ENCODE measurements around the gene GTF2B.
"Not testable (repeated sequence)": the region's sequence is repeated elsewhere in the genome, so short reads cannot be mapped to it uniquely, and the experiment has no call there.

Gene GTF2B
- 69.2 to 90.4 reads per million in 2 experiments for total RNA-seq

DNA sequence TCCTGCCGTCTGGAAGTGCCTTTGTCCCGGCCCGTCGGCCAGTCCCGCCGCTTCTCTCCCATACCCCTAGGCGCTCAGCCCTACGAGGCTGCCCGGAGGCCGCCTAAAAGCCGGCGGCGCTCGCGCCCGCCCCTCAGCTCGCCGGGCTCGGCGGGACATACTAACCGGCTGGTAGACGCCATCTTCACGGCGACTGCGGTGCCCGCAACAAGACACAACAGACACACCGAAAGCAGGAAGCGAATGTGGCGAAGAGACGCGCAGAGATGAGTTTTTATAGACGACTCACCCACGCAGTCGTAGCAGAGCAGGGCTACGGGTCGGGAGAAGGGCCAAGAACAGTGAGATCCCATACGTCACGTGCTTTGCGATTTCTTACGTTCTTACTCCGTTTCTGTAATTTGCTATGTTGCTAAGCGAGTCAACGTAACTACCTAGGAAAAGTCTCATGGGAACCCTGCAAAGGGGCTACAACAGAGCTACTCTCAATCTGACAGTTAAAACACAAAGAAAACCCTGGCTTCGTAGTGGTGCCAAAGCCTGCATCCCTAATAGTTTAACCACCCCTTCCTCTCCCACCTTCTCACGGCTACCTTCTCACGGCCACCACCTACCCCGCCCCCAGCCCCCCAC is at the start of gene GTF2B:
Gene GTF2B, minus strand, starts transcription at position 250 of the 633 bp plus-strand sequence. Its CDS starts 68 bp downstream, at position 182.
- DNase-seq (ENCODE audit: low read depth) = peak; percentile 94

- DNase-seq (ENCODE audit: low read depth) = not testable (repeated sequence)
Measured at GRCh38 chr1:88938528-88938927, 47.2 kb upstream of the GTF2B start.

DNA sequence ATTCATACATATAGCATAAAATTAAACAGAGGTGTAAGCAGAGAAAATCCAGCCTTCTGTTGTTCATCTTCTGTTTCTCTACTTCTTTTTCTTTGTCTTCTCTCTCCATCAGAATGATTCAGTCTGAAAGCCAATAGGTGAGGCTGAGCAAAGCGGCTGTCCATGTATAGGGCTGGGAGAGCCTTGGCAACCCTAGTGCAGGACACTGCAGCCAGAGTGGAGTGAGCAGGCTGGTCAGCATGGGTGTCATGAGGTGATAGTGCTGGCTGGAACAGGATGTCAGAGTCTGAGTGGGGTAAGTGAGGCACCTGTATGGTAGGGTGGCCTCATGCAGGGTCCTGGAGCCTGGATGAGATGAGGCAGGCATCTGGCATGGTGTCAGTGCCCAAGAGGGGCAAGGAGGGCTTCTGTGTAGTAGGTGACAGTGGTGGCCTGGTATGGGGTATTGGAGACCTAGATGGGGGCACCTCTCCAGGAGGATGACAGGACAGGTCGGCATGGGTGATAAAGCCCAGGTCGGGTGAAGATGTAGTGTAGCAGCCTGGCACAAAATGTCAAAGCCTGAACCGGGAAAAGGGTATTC is 45.5 kb upstream of the GTF2B start:
- no peak for DNase-seq (ENCODE audit: low read depth)

DNA sequence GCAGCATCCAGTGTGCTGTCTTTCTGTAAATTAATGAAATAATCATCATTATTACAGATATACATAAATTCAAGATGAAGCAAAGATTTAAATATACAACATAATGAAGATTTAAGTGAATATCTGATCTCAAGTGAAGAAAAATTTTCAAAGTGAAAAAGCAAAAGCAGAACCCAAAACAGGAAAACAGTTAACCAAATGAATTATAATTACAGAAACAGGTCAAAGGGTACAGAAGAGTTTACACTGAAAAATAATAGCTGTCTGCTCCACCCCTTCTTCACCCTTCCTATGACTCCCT is 44.8 kb upstream of the GTF2B start:
- DNase-seq (ENCODE audit: low read depth) = no peak

- no peak for DNase-seq (ENCODE audit: low read depth)
Measured at GRCh38 chr1:88935522-88936222, 44.3 kb upstream of the GTF2B start.

GRCh38 chr1:88930176-88930575 is 38.8 kb upstream of the GTF2B start:
- not testable (repeated sequence) for DNase-seq (ENCODE audit: low read depth)

- no peak for DNase-seq (ENCODE audit: low read depth)
Measured at GRCh38 chr1:88923224-88923623, 31.9 kb upstream of the GTF2B start.

DNA sequence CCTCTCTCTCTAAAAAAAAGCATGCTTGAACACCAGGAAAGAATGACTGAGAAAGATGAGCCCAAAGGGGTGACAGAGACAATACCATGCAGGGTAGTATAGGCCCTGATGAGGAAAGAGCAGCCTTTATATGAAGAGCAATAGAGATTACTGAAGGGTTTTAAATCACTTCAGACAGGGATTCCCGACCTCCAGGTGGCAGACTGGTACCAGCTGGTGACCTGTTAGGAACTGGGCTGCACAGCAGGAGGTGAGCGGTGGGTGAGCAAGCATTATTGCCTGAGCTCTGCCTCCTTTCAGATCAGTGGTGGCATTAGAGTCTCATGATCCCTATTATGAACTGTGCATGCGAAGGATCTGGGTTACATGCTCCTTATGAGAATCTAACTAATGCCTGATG is 30.8 kb upstream of the GTF2B start:
- no peak for DNase-seq (ENCODE audit: low read depth)

- no peak for DNase-seq (ENCODE audit: low read depth)
Measured at GRCh38 chr1:88920845-88921244, 29.5 kb upstream of the GTF2B start.

- no peak for DNase-seq (ENCODE audit: low read depth)
Measured at GRCh38 chr1:88917321-88918025, 26.1 kb upstream of the GTF2B start.

DNA sequence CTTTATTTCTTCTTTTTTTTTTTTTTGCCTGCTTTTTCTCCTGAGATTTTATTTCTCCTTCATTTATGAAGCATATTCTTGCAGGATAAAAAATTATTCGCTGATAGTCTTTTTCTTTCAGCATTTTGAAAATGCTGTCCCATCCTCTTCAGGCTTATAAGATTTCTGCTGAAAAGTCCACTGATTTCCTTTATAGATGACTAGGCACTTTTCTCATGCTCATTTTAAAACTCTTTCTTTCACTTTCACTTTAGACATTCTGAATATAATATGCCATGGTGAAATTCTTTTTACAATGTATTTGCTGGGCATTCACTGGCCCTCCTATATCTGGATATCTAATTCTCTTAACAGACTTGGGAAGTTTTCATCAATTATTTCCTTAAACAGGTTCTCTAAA is 25.5 kb upstream of the GTF2B start:
- no peak for DNase-seq (ENCODE audit: low read depth)

- DNase-seq (ENCODE audit: low read depth) = not testable (repeated sequence)
Measured at GRCh38 chr1:88911800-88912199, 20.4 kb upstream of the GTF2B start.

DNA sequence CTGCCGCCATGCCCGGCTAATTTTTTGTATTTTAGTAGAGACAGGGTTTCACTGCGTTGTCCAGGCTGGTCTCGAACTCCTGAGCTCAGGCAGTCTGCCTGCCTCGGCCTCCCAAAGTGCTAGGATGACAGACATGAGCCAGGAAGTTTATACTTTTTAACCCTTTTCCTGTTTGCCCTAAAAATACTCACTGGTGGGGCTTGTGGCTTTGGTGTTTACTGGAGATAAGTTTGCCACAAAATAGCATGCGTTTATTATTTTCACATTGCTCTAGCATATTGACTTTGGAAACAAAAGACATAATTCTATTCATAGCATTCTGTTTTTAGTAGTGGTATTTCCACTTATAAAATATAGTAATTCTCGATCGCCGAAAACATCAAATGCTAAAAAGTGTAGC is 19.8 kb upstream of the GTF2B start:
- no peak for DNase-seq (ENCODE audit: low read depth)

DNA sequence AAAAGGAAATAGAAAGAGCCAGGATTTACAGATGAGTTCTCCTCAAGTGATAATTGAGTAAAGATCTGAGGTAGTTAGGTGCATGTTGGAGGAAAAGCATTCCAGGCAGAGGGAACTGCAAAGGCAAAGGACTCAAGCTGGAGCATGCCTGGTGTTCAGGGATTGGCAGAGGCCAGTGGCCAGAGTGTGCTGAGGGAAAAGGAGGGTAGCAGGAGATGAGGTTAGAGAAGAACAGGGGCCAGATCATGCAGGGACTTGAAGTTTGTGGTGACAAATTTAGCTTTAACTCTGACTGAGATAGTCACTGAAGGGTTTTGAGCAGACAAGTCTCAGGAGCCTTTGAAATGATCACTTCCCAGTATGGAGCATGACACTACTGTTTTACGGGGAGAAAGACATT is 19.0 kb upstream of the GTF2B start:
- no peak for DNase-seq (ENCODE audit: low read depth)

DNA sequence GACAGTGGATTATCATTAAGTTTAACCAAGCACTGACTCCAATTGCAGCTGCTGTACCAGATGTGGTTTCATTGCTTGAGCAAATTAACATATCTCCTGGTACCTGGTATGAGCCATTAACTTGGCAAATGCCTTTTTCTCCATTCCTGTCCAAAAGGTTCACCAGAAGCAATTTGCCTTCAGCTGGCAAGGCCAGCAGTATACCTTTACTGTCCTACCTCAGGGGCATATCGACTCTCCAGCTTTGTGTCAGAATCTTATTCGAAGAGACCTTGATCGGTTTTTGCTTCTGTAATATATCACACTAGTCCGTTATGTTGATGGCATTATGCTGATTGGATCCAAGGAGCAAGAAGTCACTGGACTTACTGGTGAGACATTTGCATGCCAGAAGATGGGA is 9.5 kb upstream of the GTF2B start:
- no peak for DNase-seq (ENCODE audit: low read depth)

DNA sequence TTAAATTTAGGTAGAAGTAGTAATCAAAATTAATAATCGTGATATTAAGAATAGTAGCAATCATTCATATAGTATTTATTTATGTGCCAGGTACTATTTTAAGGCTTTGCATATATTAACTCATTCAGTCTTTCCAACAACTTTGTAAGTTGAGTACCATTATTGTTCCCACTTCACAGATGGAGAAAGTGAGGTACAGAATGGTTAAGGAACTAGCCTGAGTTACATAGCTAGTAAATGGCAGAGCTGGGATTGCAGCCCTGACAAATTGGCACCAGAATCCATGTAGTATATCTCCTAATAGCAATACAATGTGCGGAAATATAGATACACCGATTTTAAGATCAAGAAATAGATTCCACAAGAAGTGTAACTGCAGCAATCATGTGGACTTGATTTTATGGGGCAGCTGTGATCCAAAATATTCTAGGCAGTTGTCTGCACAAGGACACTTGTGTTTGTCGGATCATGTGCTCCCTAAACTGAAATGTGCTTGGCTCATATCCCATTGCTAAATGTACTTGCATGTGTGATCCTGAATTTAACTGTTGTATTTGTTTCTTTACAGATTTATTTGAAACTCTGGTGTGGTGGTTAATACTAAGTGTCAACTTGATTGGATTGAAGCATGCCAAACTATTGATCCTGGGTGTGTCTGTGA is 5.8 kb upstream of the GTF2B start:
- no peak for DNase-seq (ENCODE audit: low read depth)

DNA sequence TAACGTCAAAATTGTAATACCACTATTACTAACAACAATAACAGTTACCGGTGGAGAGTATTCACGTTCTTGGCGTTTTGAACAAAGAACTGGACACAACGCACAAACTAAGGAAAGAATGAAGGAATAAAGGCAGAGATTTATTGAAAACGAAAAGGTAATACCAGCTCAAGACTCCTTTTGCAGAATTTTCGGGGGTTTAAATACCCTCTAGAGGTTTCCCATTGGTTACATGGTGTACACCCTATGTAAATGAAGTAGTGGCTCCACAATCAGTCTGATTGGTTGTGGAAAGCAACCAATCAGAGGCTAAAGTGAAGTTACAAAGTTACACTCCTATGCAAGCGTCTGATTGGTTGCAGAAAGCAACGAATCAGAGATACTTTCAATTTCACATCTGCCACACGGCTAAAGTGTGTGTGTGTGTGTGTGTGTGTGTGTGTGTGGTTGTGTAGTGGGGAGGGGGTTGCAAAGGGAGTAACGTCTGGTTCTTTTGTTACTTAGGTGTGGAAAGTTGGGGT is 1.1 kb upstream of the GTF2B start:
- no peak for DNase-seq (ENCODE audit: low read depth)

DNA sequence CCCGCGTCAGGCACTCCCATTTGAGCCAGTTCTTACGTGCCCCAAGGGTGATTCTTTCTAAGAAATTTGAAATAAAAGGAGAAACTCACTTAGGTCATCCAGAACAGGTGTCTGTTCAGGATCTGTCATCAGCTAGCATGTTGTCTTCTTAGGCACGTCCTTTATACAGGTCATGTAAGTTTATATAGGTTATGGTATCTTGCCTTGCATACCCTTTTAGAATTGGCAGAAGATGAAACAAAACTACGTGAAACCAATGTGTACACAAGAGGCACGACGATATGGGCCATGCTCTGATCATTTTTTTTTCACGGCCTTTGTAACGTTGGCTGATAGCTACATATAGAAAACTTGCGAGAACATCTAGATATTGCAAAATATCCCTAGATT is 579 bp upstream of the GTF2B start:
- no peak for DNase-seq (ENCODE audit: low read depth)

DNA sequence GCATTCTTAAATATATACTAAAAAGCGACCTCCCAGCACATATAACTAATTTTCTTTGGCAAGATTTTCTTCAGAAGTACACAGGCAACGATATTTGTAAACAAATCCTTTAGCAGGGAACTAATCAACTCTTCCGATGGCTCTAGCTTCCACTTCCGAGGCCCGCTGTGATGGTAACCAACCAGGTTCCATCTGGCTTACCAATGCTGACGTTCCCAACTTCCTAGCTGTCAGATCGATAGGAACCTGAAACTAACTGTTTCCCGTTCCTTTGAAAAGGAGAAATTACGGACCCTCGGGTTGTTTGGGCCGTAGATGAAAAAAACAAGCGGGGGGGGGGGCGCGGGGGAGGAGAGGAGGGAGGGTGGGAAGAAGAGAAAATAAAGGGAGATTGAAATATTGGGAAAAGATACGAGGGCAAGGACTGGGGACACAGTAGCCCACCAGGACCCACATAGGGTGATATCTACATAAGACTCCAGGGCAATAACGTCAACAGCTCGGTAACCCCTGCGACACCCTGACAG is 513 bp downstream of the GTF2B start:
- peak; percentile 16 for DNase-seq (ENCODE audit: low read depth)

- DNase-seq (ENCODE audit: low read depth) = no peak
Measured at GRCh38 chr1:88890131-88890530, 1.2 kb downstream of the GTF2B start.

DNA sequence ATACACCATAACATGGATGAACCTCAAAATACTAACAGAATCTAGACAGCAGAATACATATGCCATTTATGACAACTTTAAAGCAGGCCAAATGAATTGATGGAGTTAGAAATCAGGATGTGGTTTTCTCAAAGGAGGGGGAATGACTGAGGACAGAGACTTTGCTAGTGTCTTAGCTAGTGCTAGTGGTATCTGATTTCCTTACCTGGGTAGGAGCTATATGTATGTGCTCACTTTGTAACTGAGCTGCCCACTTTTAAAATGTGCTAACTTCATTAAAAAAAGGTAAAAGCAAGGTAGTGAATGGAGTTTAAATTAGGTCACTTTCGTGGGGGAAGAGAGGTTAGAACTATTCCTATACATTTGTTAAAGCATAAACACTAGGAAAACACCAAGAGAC is 2.6 kb downstream of the GTF2B start:
- no peak for DNase-seq (ENCODE audit: low read depth)

DNA sequence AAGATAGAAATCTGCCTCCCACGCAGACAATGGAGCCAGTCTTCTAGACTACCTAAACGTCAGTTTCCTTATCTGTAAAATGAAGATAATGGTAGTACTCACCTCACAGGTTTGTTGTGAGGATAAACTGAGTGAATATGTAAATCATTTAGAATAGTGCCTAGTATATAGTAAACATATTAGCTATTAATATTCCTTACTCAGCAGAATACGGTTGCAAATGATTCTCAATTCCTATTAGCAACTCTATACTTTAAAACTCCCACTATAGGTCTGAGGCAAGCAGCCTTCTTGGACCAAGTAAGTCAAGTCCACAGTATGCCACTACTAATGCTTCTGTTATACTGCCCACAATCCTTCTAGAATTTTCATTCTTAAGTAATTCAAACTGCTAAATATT is 5.4 kb downstream of the GTF2B start:
- DNase-seq (ENCODE audit: low read depth) = no peak
